GM12875 (cell line): Measurements from ENCODE around the gene SHB.

ENCODE experiments used
- H3K4me3 ChIP-seq: one replicate; pipeline ENCODE4 v1.5.1; 2011; ENCODE audit warnings: low read depth, low read length, control low read depth
- TF ChIP-seq, protein P1 (sequence below): IDR thresholded peaks from 2 replicates; pipeline ENCODE4 v1.5.1; 2011; ENCODE audit warnings: low read depth, mild to moderate bottlenecking, control low read depth, inconsistent platforms, low read length, moderate library complexity, borderline replicate concordance; ENCODE audit not compliant: insufficient read depth

The SHB gene

DNA sequence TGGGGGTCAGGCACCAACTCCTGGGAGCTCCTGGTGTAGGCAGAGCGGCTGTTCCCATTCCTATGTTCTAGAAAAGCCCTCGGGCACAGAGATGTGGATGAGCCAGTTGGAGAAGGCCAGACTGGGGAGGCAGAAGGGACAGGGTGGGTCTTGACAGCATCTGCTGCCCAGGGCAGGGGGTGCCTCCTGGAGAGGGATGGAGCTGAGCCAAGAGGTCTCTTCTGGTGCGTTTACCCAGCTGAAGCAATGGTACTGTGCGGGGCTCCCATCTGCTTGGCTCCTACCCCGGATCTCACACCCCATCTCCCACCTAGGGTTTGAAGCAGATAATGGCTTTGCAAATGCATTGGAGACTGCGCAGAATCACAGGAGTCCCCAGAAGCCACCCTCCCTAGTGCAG, 41.3 kb downstream of the SHB start:
- no peak overlapping the region for H3K4me3 ChIP-seq
- TF ChIP-seq, protein P1, sequence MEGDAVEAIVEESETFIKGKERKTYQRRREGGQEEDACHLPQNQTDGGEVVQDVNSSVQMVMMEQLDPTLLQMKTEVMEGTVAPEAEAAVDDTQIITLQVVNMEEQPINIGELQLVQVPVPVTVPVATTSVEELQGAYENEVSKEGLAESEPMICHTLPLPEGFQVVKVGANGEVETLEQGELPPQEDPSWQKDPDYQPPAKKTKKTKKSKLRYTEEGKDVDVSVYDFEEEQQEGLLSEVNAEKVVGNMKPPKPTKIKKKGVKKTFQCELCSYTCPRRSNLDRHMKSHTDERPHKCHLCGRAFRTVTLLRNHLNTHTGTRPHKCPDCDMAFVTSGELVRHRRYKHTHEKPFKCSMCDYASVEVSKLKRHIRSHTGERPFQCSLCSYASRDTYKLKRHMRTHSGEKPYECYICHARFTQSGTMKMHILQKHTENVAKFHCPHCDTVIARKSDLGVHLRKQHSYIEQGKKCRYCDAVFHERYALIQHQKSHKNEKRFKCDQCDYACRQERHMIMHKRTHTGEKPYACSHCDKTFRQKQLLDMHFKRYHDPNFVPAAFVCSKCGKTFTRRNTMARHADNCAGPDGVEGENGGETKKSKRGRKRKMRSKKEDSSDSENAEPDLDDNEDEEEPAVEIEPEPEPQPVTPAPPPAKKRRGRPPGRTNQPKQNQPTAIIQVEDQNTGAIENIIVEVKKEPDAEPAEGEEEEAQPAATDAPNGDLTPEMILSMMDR, result no peak

DNA sequence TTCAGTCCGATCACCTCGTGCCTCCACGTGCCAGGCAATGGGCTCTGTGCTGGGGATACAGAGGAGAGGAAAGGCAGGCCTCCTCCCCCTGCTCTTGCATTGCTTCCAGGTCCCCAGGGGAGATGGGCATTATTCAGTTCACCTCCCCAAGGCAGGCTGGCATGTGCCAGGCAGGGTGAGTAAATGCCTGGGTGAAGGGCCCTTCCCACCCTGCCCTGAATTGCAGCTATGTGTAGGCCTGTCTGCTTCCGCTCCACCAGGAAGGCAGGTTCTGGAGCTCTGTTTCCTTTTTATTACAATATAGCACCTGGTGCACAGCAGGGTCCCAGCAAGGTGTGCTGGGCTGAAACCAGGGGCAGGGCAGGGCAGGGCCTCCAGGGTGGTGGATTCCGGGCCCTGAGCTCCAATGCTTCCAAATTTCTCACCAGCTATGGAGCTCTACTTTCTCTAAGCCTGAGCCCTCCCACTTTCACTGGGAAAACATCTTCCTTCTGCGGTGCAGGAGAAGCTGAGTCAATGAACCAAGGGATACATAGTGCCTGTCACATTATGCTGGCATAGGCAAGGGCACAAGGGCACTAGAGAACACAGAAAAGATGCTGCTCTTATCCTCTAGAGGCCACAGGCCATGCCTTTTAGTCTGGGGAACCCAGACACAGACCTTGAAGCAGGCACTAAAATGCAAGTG, 42.0 kb downstream of the SHB start:
- no peak overlapping the region for H3K4me3 ChIP-seq
- TF ChIP-seq, protein P1, result no peak

GRCh38 chr9:38026021-38026809, 42.8 kb downstream of the SHB start:
- TF ChIP-seq, protein P1, result no peak
- no peak overlapping the region for H3K4me3 ChIP-seq

DNA sequence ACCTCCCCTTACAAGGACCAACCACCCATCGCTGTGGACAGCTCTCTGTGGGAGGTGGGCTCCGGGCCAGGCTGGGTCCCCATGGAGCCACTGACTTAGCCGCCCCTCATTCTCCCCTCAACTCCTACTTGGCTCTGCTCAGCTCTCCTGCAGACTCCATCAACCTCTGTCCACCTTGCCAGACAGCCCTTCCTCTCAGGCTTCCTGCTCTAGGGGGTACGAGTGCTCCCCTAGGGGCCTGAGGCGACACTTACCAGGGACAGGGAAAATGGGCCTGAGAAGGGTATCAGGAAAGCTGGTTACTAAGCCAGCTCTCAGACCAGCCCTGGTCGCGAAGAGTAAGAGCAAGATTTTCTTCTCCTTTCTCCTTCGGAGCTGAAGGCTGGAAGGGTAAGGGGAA, 43.9 kb downstream of the SHB start:
- no peak overlapping the region for H3K4me3 ChIP-seq
- TF ChIP-seq, protein P1, result 0 out of 2 replicates have a peak, but pooled peaks have one; percentile 4

DNA sequence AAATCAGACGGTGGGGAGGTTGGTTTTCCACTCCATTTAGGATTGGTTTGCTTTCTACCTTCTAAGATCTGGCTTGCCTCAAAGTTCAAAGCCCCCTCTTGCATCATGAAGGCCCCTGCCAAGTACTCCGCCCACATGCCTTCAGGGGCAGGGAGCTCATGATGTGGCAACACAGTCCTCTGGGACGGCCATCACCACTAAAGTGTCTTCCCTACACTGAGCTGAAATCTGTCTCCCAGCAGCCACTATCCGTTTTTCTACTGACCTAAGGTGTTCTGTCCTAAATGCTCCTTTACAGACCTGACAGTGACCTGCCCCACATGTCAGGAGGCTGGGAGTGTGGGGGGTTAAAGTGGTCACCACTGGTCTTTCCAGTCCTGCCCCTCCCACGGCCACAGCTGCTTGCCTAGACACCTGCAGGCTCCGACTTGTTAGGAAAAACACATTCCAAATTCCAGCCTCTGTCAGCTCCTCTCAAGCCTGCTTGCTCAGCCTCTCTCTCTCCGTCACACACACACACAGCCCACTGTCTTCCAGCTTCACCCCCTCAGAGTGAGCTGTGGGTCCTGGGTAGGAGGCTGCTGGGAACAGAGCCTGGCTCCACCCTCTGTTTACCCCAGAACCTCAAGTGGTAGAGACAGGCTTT, 44.9 kb downstream of the SHB start:
- no peak overlapping the region for H3K4me3 ChIP-seq
- TF ChIP-seq, protein P1, result no peak

GRCh38 chr9:38023661-38024035, 45.4 kb downstream of the SHB start:
- H3K4me3 ChIP-seq, result no peak overlapping the region
- TF ChIP-seq, protein P1, result no peak
